Neuron (in vitro differentiated cells): Measurements from ENCODE around the gene TSEN2.
"Not testable (repeated sequence)": the region's sequence is repeated elsewhere in the genome, so short reads cannot be mapped to it uniquely, and the experiment has no call there.

ENCODE experiments used
- H2AFZ ChIP-seq: one replicate; pipeline ENCODE4 v1.6.1; 2013; ENCODE audit warnings: low read depth, mild to moderate bottlenecking, inconsistent platforms, low read length, moderate library complexity
- H3K27me3 ChIP-seq: one replicate; pipeline ENCODE4 v1.6.1; 2013; ENCODE audit warnings: low read length; ENCODE audit not compliant: insufficient read depth
- H3K36me3 ChIP-seq: one replicate; pipeline ENCODE4 v1.6.1; 2013; ENCODE audit warnings: low read length; ENCODE audit not compliant: insufficient read depth
- H3K4me1 ChIP-seq: one replicate; pipeline ENCODE4 v1.6.1; 2013; ENCODE audit warnings: low read length; ENCODE audit not compliant: insufficient read depth
- H3K4me3 ChIP-seq: 2 replicates; pipeline ENCODE4 v1.5.1; 2013; ENCODE audit warnings: mild to moderate bottlenecking, low read length, moderate library complexity
- H3K9me3 ChIP-seq: one replicate; pipeline ENCODE4 v1.6.1; 2013; ENCODE audit warnings: low read length

Gene TSEN2

GRCh38 chr3:12445523-12446240, 38.6 kb upstream of the TSEN2 start:
- Histone ChIP-seq H3K9me3 (no peaks in the 10 kb centered on the region), H3K27me3 (peaks cover 30% of the 10 kb centered on the region), H3K4me1 (no peaks in the 10 kb centered on the region), H3K36me3 (no peaks in the 10 kb centered on the region), H3K4me3 (no peak overlapping the region), H2AFZ (no peak overlapping the region)

- Histone ChIP-seq H3K4me3 (no peak overlapping the region), H2AFZ (no peak overlapping the region), H3K27me3 (peaks cover 30% of the 10 kb centered on the region), H3K4me1 (no peaks in the 10 kb centered on the region), H3K9me3 (no peaks in the 10 kb centered on the region), H3K36me3 (no peaks in the 10 kb centered on the region)
Observed at GRCh38 chr3:12446298-12446697, 38.0 kb upstream of the TSEN2 start.

- Histone ChIP-seq H3K4me1 (no peaks in the 10 kb centered on the region), H3K36me3 (no peaks in the 10 kb centered on the region), H3K27me3 (peaks cover 30% of the 10 kb centered on the region), H3K4me3 (no peak overlapping the region), H3K9me3 (no peaks in the 10 kb centered on the region), H2AFZ (no peak overlapping the region)
Observed at GRCh38 chr3:12447075-12447474, 37.2 kb upstream of the TSEN2 start.

- not testable (repeated sequence) for H3K36me3 ChIP-seq, H3K4me3 ChIP-seq, H2AFZ ChIP-seq, H3K4me1 ChIP-seq, H3K9me3 ChIP-seq
- peaks cover 22% of the 10 kb centered on the region for H3K27me3 ChIP-seq
Observed at GRCh38 chr3:12448404-12449202, 35.7 kb upstream of the TSEN2 start.

GRCh38 chr3:12449889-12450682, 34.2 kb upstream of the TSEN2 start:
- Histone ChIP-seq H3K27me3 (peaks cover 8% of the 10 kb centered on the region), H2AFZ (no peak overlapping the region), H3K4me3 (no peak overlapping the region), H3K36me3 (no peaks in the 10 kb centered on the region), H3K4me1 (peaks cover 7% of the 10 kb centered on the region), H3K9me3 (no peaks in the 10 kb centered on the region)

- no peak overlapping the region for H2AFZ ChIP-seq
- no peaks in the 10 kb centered on the region for H3K27me3 ChIP-seq
- no peaks in the 10 kb centered on the region for H3K36me3 ChIP-seq
Observed at GRCh38 chr3:12451481-12451880, 32.8 kb upstream of the TSEN2 start.

GRCh38 chr3:12451960-12452359, 32.3 kb upstream of the TSEN2 start:
- H3K36me3 ChIP-seq: no peaks in the 10 kb centered on the region
- peaks cover 7% of the 10 kb centered on the region for H3K4me1 ChIP-seq
- no peak overlapping the region for H3K4me3 ChIP-seq
- no peaks in the 10 kb centered on the region for H3K9me3 ChIP-seq
- H3K27me3 ChIP-seq: no peaks in the 10 kb centered on the region
- no peak overlapping the region for H2AFZ ChIP-seq

More at GRCh38 chr3:12451481-12451880, 32.8 kb upstream of the TSEN2 start:
- Histone ChIP-seq H3K4me1 (peaks cover 7% of the 10 kb centered on the region), H3K9me3 (no peaks in the 10 kb centered on the region), H3K4me3 (no peak overlapping the region)

GRCh38 chr3:12452361-12453330, 31.6 kb upstream of the TSEN2 start:
- Histone ChIP-seq H3K9me3 (no peaks in the 10 kb centered on the region), H3K36me3 (no peaks in the 10 kb centered on the region), H3K4me3 (no peak overlapping the region), H3K4me1 (peaks cover 7% of the 10 kb centered on the region), H3K27me3 (no peaks in the 10 kb centered on the region), H2AFZ (no peak overlapping the region)

- Histone ChIP-seq H2AFZ (no peak overlapping the region), H3K36me3 (no peaks in the 10 kb centered on the region), H3K4me3 (no peak overlapping the region), H3K4me1 (peaks cover 7% of the 10 kb centered on the region), H3K27me3 (peaks cover 2% of the 10 kb centered on the region), H3K9me3 (no peaks in the 10 kb centered on the region)
Observed at GRCh38 chr3:12454076-12454815, 30.0 kb upstream of the TSEN2 start.

GRCh38 chr3:12454816-12455121, 29.5 kb upstream of the TSEN2 start:
- no peaks in the 10 kb centered on the region for H3K36me3 ChIP-seq
- no peak overlapping the region for H2AFZ ChIP-seq
- peaks cover 2% of the 10 kb centered on the region for H3K27me3 ChIP-seq
- peaks cover 7% of the 10 kb centered on the region for H3K4me1 ChIP-seq
- H3K9me3 ChIP-seq: no peaks in the 10 kb centered on the region
- no peak overlapping the region for H3K4me3 ChIP-seq

GRCh38 chr3:12455740-12456139, 28.5 kb upstream of the TSEN2 start:
- Histone ChIP-seq H3K36me3 (no peaks in the 10 kb centered on the region), H2AFZ (no peak overlapping the region), H3K27me3 (peaks cover 2% of the 10 kb centered on the region), H3K4me1 (peaks cover 7% of the 10 kb centered on the region), H3K9me3 (no peaks in the 10 kb centered on the region), H3K4me3 (no peak overlapping the region)

- Histone ChIP-seq H3K4me1 (peaks cover 7% of the 10 kb centered on the region), H3K36me3 (no peaks in the 10 kb centered on the region), H3K4me3 (no peak overlapping the region), H3K27me3 (peaks cover 2% of the 10 kb centered on the region), H2AFZ (no peak overlapping the region), H3K9me3 (no peaks in the 10 kb centered on the region)
Observed at GRCh38 chr3:12456441-12456840, 27.8 kb upstream of the TSEN2 start.
